ENCODE measurements around the gene C10orf105.

Gene C10orf105, protein sequence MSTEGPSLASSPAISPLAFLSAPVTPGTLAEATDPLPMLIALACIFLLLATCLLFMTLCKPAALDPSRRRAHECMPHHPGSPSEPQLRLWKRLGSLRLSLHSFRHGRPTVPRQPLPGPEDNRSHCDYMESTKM
- 0 to 0.49 (median 0.11) reads per million in 18 experiments for total RNA-seq

DNA sequence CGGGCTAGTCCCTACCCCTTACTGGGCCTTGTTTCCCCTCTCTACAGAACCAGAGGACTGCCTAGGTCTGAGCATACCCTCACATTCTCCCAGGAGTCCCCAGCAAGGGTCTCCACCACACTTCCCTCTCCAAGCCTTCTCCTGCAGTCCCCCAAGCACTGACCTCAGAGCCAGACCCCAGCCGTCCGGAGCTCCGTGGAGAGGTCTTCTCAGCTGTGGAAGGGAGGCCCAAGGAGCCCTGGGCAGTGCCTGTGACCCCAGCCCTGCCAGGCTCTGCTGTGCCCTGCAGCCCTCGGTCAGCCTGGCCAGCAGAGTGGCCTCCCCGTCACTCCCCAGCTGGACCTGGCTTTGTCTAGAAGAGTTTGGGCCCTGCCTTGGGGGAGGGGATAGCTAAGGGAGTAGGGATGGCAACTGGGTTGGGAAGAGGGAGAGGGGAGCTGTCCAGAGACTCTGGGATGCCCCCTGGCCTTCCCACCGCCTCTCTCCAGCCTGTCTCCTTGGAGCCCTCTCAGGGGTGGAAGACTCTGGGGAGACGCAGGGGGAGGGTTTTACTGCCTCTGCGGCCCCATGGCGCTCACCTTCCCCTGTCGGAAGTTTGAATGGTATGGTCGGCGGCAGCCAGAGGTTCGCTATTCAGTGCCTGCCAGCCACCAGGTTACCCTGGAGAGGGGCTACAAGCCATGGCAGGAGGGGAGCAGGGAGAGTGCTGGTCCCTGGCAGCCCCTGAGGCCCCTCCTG lies at the start of gene C10orf105:
Gene C10orf105, minus strand, starts transcription at position 315 of the 738 bp plus-strand sequence. CDS start 3,441 bp downstream, outside the sequence.
- no peak for DNase-seq

DNA sequence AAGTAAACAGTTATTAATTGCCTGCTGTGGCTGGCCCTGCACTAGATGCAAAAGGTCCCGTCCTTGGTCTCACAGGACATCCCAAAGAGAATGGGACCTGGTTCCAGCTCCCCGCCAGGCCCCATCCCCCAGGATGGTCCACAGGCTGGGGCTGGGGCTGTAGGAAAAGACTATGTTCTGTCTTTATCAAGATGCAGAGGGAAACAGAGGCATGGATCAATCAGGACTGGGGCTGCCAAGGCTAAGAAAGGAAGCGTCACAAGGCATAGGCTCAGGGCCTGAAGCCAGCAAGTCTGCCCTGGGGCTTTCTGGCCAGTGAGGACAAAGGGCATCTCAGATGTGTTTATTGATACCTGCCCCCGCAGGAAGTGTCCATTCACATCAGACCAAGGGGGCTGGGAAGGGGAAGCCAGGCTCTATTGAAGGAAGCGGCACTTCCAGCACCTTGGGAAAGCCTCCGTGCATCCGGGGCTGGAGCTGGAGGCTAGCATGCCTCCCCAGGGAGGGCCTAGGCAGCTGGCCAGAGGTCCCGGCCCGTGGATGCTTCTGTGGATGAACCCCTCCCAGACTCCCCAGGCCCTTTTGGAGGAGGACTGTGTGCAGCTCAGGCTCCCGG lies 48.0 kb upstream of the C10orf105 start:
- DNase-seq, result no peak

DNA sequence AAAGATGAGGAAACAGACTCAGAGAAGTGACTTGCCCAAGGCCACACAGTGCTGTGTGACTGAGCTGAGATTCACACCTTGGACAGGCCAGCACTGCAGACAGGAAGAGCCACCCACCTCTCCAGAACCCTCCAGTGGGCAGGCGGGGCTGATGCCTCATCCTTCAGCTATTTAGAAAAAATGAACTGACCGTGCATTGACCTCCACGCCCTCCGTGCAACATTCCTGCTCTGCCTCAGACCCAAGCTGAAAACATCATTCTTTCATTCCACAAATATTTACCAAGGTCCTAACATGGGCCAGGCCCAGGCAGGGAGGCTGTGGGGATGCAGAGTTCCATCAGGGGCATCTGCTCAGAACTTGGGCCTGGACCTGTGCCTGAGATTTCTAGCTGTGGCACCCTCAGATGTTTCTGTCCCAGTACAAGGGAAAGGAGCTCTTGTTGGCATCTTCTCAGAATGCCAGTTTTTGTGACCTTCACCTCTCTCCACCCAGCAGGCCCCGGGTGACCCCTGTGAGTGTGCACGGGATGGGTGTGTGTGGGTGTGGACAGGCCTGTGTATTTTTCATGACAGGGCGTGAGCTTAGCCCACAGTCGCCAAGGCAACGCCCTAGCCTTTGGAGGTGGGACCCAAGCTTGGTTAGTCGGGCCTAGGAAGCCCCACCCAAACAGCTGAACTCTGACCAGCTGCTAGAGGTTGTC lies 47.3 kb upstream of the C10orf105 start:
- peak; percentile 57 to 68 for DNase-seq

DNA sequence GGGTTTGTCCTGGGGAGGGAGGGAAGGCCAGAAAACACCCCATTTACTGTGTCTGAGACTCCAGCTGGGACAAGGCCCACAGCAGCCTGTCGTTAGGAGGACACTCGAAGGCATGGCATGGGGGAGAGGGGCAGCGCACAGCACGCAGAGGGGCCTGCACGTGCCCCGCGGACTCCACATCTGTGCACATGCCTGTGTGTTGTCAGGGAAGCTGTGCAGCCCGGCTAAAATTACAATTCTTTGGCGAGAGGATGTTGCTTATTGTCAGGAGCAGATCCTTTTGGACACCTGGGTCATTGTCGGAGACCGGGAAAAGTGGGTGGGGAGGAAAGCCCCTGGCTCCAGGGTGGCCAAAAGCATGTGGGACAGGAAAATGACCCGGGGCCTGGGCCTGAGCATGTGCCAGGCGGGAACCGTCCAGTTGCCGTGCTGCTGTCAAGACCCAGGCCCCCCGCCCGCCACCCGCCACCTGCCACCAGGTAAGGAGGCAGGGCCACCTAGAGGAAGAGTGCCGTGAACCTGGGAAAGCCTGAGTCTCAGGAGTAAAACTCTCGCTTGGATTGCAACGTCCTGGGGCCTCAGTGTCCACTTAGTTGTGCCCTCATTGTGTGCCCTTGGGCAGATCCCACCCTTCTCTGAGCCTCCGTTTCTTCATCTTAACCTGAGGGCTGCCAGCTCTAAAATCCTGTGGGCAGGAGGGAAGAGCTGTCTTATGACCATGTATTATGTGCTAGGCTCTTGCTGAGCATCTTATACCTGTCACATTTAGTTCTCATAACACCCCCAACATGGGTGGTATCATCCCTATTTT lies 46.5 kb upstream of the C10orf105 start:
- DNase-seq, result no peak

DNA sequence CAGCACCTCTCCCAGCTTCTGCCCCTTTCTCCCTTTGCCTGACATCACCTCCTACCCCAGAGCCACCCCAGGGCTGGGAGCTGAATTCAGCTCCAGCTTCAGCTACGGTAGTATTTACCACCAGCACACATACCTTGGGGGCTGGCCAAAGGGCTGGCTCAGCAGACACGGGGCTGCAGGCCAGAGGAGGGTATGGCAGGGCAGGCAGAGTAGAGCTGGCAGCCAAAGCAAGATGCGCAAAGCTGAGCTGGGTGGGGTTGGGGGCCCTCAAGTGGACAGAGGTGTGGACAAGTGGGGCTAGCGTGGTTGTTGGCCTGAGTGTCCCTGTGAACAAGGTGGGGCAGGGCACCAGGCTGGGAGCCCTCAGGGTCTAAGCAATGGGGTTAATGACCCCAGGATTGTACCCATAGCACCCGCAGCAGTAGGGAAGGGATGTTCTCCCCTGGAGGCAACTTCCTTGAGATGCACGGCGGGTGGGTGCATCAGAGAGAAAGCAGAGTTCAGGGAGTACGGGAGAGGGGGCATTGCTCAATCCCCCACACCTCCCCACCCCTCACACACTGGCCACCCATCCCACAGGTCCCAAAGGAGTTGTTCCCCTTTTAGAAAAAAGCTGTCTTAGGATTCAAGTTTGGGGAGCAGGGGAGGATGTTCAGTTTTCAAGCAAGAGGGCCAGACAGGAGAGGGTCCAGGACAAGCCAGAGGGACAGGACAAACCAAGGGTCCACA lies 45.8 kb upstream of the C10orf105 start:
- no peak for DNase-seq

DNA sequence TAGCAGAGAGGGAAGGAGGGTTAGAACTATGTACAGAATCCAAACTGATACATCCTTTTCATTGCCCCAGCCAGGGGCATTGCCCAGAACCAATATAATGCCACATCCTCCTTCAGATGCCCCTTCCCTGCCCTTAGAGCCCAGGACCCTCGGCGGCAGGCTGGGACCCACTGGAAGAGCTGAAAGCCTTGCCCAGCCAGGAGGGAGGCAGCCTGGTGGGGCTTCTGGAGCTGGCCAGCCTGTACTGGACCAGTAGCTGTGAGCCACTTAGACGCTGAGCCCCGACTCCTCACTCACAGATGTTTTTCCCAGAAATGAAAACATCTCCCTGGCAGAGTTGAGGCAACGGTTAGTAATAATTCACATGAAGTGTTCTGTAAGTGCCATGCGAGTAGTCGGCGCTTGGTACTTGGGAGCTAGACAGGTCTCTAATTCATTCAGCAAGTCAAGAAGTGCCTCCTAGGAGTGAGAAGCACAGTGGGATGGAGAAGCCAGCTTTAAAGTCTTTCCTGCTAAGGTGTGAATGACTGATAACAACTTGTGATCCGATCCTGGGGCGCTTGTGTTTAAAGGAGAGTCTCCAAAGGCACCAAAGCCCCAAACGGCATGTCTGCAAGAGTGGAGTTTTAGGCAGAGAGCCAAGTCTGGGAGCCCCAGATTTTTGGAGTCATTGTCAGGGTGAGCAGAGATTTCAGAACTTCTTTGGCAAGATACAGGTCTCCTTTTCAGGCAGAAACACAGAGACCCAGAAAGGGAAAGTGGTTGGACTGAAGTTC lies 44.0 kb upstream of the C10orf105 start:
- no peak for DNase-seq

DNA sequence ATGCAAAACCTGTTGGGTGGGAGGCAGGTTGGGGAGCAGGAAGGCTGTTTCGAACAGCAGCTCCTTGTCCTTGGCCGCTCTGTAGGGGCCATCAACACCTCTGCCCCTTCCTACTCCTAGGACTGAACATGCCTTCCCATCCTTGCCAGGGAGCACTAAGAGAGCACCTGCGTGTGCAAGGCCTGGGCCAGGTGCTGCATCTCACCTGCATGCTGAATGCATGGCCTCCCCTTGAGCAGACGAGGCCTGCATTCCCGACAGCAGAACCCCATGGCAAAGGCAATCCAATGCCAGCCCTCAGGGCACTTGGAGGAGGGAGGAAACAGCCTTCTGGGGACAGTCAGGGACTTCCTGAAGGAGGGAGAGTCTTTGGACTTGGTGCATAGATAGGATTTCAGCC lies 42.7 kb upstream of the C10orf105 start:
- no peak for DNase-seq

DNA sequence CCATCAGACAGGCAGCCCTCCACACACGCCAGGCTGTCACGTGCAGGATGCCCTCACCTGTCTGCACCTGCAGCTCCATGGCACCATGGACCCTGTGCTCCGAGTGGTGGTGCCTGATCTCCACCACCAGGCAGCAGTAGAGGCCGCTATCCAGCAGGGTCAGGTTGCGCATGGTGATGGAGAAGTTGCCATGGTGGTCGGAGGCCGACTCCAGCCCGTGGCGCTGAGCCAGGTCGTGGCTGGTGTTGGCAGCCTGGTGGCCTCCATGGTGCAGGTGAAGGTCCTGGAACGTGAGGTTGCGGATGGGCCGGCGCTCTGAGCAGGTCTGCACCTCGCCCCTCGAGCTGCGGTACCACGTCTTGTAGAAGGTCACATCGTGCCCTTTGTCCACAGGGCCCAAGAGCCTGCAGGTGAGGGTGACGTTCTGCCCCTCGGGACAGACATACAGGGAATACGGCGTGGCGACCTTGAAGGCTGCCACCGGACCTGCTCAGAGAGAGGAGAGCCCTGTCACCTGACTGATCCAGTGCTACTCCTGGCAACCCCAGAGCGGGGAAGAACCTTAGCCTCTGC lies 42.0 kb upstream of the C10orf105 start:
- DNase-seq, result no peak

DNA sequence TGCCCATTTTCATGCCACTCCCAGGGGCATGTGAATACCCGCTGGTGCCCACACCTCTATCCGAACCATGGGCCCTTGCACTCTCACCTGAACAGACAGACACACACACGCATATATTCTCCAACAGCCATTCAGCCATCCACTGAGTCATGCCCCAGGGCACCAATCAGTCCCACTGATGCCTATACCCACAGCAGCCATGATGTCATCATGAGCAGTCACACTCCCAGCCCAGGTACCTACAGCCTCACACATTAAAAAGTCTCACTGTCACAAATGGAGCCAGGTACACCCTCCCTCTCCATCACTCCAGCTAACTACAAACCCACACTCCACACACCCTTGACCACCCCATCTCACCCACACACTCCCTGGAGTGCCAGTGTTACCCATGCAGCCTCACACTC lies 41.5 kb upstream of the C10orf105 start:
- DNase-seq, result no peak

DNA sequence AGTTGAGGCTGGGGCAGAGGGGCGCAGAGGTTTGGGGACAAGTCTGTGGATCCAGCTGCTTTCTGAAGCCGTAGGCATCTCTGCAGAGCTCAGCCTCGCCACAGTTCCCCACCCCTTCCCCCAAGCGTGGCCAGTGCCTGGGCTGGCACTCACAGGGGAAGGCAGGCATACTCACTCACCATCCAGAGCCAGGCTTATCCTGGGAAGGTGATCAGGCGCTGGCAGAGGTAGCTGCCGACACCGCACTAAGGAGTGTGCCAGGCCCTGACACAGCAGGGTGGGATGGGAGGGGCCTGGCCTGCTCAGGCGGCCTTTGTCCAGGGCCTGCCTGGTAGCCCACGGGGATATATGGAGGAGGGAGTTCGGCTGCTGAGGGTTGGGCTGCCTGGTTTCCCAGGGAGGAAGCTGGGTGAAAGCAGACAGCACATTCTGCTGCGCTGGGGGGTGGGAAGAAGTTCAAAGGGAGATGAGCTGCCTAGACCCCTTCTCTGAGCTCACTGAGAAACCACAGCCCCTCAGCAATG lies 37.9 kb upstream of the C10orf105 start:
- DNase-seq, result no peak

DNA sequence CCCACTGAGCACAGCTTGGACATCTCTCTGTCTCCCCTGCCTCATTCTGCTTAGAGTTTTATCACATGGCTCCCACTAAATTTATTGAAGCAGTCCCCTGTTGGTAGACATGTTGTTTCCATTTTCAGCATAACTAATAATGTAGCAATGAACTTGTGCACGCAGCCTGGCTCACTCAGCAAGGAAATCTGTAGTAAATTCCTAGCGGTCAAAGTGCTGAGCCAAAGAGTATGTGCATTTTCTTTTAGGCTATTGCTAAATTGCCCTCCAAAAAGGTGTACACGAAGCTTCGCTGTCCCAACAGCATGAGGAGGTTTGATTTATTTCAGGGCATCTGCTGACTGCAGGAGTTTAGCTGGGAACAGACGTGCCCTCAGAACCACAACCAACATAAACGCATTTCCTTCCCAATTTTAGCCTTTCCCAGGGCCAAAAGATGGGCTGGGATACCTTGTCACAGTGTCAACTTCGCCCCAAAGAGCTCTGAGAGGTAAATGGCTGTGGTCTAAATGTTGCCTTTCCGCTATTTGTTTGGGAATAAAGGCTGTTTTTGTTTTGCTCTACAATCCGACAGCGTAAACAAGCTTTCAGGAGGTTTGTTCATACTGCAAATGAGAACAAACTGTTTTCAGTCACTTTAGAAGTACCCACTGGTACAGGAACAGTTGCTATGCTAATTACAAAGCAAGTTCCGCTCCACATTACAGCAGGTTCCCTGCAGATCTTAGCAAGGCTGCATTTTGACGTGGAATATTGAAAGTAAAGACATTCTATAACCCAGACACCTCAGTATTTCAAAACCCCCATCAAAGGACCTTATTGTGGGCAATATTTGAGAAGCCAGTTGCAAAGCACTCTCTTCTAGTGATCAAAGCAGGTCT lies 37.0 kb upstream of the C10orf105 start:
- no peak for DNase-seq

DNA sequence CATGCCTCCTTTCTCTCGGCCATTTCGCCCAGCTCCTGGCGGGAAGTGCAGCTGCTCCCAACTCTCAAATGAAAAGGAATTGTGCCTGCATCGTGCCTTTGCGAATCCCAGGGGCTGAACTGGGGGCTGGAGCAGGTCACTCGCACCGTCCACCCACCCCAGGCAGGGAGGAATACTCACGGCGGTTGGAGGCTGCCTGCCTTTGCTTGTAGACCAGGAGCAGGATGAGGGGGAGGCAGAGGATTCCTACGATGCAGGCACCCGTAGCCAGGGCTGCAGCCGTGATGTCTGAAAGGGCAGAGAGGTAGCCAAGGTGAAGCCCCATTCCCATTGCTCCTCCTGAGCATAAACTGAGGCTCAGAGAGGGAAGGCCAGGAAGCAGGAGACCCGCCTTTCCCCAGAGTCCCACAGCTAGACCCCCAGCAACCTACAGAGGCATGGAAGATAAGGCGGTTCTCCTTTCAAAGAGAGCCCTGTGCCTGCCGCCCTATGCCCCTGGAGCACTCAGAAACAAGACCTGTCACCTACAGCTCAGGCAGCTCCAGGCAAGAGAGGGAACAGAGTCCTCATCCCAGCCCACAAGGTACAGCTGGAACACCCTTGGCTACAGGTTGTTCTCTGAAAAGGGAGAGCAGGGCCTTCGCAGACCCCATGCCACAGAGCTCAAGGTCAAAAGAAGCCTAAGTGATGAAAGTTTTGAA lies 35.8 kb upstream of the C10orf105 start:
- DNase-seq, result no peak

DNA sequence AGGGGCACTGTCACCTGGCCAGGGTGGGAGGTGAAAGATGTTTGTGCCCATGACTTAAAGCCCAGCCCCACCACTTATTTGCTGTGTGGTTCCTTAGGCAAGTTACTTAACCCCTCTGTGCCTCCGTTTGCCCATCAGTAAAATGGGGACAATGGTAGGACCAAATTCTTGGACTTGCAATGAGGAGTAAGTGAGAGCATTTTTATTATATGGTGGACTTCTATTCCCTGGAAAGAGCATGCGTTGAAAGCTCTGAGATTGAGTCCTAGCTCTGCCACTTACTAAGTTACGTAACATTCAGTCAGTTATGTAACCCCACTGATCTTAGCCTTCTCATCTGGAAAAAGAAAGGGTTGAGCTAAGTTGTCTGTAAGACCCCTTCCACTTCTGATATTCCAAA lies 35.0 kb upstream of the C10orf105 start:
- DNase-seq, result peak; percentile 52 to 73

DNA sequence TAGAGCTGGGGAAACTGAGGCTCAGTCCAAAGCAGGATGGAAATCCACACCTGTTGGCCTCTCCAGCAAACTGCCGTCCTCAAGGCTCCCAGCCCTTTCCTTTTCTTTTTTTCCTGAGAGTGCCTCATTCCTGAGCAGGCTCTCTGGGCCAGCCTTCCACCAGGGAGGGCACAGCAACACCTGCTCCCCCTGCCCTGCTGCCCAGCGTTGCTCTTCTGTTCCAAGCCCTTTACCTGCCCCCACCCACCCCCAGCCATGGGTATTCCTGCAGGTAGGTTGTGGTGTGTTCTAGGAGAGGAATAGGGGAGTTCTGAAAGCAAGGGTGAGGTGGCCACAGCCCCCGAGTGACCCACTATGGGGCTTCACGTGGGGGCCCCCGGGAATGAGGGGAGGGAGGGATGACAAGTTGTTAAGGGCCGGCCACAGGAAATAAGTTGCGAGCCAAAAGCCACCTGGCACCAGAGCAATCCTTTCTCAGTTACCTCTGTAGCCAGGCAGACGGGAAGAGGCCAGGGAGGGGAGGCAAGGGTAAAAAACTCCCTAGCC lies 34.5 kb upstream of the C10orf105 start:
- DNase-seq, result no peak

DNA sequence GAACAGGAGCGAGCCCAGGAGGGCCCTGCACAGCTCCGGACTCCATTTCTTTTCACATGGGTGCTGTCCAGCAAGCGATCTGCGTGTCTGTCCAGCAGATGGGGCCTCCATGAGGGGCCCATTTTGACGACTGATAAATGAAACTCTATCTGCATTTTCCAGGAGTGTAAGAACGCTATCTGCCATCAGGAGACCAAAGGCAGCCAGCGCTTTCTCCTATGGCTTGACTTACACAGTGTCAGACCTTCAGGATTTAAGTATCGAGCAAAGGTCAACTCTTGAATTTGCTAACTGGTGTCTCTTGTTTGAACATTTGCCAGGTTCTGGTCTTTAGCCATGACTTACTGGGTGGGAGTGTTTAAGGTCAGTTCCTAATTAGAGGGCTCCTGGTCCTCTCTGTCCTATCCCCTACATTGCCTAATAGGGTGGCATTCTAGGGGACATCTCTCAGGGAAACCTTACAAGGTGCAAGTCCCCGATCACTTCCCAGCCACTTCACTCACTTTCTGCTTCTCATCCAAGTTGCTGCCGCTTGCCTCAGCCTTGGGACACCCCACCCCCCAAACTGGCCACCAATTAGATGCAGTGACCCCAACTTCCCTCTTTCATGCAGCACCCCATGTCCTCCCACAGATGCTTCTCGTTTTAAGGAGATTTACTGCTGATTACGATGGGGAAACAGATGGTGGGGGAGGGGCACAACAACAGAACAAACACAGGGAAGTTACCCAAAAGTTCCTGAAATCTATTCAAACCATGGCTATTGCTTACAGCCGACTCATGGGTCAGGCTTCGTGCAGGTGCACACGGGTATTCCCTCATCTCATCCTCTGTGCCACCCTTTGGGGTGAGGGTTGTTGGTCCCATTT lies 33.7 kb upstream of the C10orf105 start:
- peak; percentile 96 to 98 for DNase-seq

DNA sequence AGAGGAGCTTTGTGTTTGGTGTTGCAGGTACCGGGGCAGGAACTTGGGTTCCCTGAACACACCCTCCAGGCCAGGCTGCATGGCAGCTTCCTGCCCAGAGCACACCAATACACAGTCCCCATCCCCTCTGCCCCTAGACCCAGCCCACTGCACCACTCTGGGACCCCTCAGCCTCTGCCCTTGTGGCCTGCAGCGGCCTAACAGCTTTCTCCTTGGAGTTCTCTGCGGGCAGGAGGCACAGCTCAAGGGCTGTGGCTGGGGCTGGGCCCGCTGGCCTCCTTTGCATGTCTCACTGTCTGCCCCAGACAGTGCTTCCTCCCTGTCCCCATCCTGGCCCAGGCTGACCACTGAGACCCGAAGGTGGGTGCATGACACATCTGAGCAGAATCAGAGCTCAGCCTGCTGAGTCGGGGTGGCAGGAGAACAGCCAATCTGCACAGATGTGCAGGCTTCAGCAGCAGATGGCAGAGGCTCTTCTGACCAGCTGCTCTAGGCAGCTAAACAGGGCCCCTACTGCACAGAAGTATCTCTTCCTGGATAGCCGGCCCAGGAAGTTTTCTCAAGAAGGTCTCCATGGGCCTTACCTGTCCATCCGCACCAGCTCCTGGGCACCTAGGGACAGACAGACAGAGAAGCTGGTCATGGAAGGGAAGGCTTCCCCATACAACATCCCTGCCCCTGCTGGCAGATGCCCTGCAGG lies 33.0 kb upstream of the C10orf105 start:
- DNase-seq, result no peak
